Hematopoietic multipotent progenitor cell treated with erythropoietin and hydrocortisone succinate and interleukin-3 and kit ligand, for 6 days (in vitro differentiated cells): Measurements from ENCODE around the gene RPL6.
"Not testable (repeated sequence)": the region's sequence is repeated elsewhere in the genome, so short reads cannot be mapped to it uniquely, and the experiment has no call there.

ENCODE experiments used
- DNase-seq: peaks from one replicate; pipeline ENCODE4 v3.0.0-alpha.2; 2015

The RPL6 gene

DNA sequence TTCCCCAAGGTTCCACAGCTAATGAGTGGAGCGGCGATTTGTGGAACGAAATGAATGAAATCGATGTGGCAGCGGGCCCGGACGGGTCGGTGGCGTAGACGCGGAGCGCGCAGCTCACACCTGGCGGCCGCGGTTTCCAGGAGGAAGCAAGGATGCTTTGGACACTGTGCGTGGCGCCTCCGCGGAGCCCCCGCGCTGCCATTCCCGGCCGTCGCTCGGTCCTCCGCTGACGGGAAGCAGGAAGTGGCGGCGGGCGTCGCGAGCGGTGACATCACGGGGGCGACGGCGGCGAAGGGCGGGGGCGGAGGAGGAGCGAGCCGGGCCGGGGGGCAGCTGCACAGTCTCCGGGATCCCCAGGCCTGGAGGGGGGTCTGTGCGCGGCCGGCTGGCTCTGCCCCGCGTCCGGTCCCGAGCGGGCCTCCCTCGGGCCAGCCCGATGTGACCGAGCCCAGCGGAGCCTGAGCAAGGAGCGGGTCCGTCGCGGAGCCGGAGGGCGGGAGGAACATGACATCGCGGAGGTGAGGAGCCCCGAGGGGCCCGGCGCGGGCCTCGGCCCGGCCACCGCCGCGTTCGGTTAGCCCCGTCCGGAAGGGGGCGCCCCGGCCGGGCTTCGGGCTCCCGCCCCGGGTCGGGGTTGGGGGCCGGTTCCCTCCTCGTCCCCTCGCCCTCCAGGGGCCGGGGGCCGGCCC is 9.3 kb upstream of the RPL6 start, which contains the start of gene PTPN11:
Gene PTPN11 (plus strand): TSS at position 340 of the 689 bp plus-strand sequence. CDS start 165 bp downstream, at position 505.
- DNase-seq: peak; percentile 88

DNA sequence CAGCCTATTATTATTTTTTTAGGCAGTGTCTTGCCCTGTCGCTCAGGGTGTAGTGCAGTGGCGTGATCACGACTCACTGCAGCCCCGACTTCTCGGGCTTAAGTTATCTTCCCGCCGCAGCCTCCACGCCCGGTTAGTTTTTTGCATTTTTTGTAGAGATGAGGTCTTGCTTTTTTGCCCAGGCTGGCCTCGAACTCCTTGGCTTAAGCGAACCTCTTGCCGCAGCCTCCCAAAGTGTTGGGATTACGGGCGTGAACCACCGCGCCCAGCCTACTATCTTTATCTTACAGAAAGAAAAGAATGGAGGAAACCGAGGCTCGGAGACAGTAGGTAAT is 8.8 kb upstream of the RPL6 start:
- DNase-seq: peak; percentile 76

DNA sequence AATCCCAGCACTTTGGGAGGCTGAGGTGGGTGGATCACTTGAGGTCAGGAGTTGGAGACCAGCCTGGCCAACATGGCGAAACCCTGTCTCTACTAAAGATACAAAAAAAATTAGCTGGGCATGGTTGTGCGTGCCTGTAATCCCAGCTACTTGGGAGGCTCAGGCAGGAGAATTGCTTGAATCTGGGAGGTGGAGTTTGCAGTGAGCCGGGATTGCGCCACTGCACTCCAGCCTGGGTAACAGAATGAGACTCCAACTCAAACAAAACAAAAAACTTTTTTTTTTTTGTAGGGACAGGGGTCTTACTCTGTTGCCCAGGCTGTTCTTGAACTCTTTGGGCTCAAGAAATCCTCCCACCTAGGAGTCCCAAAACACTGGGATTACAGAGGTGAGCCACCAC is 6.1 kb upstream of the RPL6 start:
- DNase-seq: not testable (repeated sequence)

DNA sequence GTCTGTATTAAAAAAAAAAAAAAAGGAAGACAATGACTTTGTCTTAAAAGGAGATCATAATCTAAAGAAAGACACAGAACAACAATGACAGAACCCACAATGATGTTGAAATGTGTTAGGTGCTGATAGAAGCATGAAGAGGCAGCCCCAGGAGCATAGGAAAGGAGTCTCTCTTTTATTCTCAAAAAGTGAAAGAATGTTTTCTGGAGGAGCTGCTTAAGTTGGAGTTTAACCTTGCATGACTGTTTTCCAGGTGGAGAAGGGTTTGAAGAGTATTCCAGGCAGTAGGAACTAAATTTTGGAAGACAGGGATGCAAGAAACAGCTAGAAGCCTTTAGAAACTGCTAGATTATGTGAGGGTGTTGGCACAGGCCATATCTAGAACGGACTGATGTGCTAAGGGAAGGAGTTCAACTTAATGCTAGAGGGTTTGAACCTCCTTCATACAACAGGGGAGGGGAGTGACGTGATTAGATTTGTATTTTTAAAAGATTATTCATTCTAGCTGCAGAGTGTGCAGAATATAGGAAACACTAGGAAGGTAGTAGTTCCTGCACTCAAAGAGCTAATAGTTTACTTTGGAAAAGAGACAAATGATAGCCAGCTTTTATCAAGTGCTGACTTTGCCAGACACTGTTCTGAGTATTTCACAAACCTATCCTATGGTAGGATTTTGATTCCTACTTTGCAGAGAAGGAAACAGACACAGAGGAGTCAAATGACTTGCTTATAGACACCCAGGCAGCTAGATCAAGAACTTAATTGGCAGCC is 4.6 kb upstream of the RPL6 start:
- DNase-seq: peak; percentile 93

DNA sequence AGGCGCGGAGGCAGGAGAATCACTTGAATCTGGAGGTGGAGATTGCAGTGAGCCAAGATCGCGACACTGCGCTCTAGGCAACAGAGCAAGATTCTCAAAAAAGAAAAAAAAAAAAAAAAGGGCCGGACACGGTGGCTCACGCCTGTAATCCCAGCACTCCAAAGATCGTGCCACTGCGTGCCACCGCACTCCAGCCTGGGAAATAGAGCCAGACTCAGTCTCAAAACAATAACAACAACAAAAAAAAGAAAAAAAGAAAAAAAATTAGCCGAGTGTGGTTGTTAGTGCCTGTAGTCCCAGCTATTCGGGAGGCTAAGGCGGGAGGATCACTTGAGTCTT is 470 bp upstream of the RPL6 start:
- DNase-seq: no peak

DNA sequence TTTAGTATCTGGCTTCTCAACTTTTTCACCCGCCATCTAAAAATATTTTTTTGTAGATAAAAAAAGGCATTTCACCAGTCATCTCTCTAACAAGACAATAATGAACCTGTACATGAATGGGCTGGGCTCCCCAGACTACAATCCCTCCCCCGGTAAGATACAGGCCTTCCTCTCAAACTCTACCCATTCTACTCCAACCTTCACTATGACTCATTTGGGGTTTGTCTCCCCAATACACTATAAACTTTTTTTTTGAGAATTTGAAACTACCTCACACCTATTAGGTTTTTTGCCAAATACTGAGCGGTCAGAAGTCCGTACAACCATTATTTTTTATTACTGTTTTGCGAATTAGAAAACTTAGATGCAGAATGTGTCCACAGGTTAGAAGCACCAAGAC is 784 bp downstream of the RPL6 start:
- DNase-seq: peak; percentile 48

DNA sequence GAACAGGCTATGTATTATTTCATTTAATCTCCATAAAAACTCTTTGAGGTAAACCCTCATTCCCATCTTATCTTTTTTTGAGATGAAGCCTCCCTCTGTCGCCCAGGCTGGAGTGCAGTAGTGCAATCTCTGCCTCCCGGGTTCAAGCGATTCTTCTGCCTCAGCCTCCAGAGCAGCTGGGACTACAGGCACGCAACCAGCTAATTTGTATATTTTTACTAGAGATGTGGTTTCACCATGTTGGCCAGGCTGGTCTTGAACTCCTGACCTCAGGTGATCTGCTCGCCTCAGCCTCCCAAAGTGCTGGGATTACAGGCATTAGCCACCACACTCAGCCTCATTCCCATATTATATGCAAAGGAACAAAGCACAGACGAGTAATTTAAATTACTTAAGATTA is 1.7 kb downstream of the RPL6 start:
- not testable (repeated sequence) for DNase-seq

DNA sequence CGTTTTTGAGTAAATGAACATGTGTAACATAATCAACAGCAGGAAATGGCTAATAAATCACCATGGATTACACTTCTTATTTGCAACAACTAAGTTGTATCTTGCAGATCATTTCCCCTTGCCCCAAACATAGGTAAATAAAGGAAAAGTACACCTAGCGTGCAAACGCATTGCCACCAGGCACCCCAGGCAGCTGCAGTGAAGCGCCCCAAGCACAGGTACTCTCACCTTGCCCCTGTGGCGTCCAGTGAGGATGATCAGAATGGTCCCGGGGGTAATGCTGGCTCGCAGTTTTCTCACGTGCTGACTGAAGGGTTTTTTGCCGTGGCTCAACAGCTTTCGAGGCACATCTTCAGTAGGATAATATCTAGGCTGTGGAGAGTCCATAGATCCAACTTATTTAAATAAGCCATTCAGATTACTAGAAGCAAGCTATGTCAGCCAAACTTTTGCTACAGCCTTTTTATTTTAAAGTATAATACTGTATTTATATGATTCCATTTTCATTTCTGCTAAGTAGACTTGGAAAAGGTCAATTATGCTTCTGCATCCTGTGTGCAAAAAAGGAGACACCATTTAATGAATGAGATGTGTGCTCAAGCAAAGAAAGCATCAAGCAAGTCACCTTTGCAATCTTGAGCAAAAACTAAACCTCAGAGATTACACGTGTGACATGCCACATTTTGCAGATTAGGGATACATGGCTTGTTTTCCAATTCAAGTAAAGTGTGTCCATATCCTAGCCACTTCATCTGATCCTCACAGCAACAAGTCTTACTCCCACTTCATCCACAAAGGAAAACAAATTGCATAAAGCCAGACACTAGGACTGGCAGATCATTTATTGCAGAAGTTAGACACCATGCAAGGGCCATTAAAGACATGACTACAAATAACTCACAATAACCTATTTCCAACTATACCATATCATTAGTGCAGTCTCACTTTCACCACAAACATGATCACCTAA is 2.6 kb downstream of the RPL6 start:
- DNase-seq: no peak

DNA sequence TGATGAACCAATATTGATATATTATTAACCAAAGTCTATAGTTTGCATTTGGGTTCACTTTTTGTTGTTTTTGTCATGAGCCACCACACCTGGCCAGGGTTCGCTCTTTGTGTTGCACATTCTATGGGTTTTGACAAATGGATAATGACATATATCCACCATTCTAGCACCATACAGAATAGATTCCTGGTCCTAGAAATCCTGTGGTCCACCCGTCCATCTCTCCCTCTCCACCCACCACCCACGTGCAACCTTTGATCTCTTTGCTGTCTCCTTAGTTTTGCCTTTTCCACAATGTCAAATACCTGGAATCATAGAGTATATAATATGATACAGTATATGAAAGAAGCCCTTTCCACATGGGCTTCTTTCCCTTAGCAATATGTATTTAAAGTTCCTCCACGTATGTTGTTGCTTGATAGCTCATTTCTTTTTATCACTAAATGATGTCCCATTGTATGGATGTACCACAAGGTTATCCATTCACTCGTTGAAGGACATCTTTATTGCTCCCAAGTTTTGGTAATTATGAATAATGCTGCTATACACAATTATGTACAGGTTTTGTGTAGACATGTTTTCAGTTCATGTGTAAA is 7.4 kb downstream of the RPL6 start:
- no peak for DNase-seq

DNA sequence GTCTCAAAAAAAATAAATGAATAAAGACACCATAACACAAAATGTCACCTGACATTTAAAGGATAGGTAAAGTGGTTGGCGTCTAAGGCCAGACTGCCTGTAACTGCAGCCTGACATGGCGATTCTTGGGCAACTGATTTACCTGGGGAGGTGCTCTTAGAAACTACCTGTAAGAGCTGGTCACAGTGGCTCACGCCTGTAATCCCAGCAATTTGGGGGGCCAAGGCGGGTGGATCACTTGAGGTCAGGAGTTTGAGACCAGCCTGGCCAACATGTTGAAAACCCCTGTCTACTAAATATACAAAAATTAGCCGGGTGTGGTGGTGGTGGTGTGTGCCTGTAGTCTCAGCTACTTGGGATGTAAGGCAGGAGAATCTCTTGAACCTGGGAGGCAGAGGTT is 8.4 kb downstream of the RPL6 start:
- no peak for DNase-seq

DNA sequence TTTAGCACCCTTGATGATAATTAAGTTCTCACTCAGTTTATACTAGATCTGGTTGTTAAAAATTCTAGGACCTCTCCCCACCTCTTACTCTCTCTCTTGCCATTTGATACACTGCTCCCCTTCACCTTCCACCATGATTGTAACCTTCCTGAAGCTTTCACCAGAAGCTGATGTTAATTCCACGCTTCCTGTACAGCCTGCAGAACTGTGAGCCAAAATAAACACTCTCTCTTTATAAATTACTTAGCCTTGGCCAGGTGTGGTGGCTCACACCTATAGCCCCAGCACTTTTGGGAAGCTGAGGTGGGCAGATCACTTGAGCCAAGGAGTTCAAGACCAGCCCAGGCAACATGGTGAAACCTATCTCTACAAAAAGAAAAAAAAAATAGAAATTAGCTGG is 16.1 kb downstream of the RPL6 start:
- DNase-seq: no peak

DNA sequence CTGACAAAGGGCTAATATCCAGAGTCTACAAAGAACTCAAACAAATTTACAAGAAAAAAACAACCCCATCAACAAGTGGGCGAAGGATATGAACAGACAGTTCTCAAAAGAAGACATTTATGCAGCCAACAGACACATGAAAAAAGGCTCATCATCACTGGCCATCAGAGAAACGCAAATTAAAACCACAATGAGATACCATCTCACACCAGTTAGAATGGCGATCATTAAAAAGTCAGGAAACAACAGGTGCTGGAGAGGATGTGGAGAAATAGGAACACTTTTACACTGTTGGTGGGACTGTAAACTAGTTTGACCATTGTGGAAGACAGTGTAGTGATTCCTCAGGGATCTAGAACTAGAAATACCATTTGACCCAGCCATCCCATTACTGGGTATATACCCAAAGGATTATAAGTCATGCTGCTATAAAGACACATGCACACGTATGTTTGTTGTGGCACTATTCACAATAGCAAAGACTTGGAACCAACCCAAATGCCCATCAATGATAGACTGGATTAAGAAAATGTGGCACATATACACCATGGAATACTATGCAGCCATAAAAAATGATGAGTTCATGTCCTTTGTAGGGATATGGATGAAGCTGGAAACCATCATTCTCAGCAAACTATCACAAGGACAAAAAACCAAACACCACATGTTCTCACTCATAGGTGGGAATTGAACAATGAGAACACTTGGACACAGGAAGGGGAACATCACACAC is 19.3 kb downstream of the RPL6 start:
- not testable (repeated sequence) for DNase-seq

DNA sequence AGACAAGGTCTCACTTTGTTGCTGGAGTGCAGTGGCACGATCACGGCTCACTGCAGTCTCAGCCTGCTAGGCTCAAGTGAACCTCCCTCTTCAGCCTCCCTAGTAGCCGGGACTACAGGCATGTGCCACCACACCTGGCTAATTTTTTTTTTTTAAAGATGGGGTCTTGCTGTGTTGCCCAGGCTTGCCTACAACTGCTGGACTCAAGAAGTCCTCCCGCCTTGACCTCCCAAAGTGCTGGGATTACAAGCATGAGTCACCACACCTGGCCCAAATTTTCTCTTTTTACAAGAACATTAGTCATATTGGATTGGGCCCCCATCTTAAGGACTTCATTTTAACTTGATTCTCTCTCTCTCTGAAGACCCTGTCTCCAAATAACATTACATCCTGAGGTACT is 20.2 kb downstream of the RPL6 start:
- DNase-seq: no peak

DNA sequence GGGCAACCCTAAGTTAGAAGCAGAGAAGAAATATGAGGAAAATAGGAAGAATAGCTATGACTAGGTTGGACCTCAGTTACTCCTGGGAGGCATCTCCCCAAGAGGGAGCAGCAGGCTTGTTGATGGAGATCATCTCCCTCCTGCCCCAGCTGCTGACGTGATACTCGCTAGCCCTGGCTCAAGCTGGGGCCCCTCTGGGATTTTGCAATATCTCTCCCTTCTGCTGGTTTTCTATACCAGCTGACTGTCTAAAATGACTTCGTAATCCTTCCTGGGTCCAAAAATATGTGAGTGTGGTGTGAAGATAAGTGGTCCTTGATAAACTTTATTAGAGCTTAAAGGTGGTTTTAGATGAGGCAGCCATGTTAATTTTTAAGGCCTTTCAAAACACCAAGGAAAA is 22.7 kb downstream of the RPL6 start:
- DNase-seq: peak; percentile 85

DNA sequence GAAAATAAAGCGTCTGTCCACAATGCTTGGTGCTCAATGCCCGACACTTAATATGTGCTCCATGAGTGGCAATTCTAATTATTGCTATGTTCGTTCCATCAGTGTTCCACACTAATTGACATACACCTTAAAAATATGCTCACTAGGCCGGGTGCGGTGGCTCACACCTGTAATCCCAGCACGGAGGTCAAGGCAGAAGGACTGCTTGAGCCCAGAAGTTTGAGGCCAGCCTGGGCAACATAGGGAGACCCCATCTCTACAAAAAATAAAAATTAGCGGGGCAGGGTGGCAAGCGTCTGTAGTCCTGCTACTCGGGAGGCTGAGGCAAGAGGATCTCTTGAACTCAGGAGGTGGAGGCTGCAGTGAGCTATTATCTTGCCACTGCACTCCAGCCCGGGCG is 26.5 kb downstream of the RPL6 start:
- DNase-seq: no peak

DNA sequence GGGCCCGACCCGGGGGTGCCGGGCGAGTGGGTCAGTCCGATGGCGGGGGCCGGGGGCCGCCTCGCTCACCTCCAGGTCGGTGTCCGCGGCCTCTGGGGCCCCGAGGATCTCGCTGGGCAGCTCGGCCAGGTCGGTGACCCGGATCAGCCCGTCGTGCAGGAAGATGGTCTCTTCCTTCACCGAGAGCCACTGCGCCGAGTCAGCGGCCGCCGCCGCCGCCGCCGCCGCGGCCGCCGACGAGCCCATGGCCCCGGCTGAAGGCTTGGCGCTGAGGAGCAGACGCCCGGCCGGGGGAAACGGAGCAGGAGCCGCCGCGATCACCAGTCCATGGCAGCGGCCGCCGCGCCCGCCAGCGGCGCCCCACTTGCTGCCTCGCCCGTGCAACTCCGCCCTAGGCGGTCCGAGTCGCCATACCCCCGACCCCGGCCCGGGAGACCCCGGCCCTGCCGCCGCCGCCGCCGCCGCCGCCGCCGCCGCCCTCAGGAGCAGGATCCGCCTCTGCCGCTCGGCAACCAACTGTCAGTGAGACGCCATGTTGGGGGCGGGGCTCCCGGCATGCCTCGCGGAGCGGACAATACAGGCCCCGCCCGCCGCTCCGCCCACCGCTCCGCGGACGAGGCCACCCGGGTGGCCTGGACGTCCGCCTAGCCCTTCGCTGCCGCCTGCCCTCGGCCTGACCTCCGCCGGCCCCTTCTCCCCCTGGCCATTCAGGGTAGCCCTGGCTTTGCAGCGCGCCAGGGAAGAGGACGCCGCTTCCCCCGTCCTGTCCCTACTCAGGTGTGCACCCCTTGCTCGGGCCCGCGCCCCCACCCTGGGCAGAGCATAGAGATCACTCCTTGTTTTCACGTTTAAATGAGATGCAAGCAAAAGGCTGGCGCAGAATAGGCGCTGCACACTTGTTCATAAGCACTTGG is 27.3 kb downstream of the RPL6 start, which contains the start of gene HECTD4:
Gene HECTD4 (minus strand): TSS at position 549 of the 914 bp plus-strand sequence. CDS start 303 bp downstream, at position 246.
- DNase-seq: peak; percentile 97

DNA sequence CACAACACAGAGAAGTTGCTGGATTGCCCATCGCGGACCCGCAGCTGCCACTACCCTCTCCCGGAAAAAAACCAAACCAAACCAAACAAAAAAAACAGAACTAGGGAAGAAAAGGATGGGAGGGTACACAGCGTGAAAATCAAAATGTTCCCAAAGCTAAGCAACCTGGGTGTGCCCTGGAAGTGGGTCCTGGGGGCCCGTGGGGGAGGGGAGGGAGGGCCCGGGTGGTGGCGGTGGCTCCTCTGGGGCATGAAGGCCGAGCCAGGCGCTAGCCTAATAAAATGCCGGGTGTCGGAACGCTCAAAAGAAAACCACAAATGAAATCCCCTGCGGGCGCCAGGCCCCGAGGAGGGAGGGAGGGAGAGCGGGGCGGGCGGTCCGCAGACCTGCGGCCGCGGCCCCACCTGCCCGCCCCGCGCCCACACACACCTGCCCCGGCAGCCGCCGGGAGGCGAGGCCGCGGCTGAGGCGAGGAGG is 28.0 kb downstream of the RPL6 start:
- DNase-seq: peak; percentile 55

DNA sequence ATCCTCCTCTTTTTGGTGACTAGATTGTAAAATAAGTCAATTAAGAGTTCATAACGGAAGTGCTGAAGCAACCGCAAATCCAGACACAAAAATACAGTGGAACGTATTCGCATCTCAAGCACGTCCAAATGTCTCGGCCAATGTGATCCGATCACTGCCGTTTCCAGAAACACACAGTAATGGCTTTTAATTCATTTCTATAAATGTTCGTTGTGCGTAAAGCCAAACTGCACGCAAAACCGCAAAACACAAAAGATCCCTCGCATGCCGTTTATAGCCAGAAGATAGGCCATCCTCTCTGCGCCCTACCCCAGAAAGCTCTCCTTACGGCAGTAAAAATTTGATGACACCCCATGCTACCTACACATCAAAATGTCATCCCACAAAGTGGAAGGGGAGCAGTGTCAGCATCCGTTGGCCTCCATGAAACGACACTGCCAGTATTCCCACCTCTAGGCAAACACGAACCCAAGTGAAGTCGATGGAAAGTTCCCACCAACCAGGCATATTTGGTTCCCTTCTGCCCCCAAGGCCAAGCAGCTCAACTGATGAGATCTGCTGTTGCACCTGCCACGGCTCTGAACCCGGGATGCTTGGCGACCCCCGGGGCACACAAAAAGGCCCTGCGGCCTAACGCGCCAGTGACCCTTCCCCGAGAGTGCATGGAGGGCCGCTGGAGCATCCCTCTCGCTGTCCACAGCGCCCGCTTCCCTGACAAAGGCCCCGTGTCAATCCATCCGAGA is 28.6 kb downstream of the RPL6 start:
- no peak for DNase-seq

DNA sequence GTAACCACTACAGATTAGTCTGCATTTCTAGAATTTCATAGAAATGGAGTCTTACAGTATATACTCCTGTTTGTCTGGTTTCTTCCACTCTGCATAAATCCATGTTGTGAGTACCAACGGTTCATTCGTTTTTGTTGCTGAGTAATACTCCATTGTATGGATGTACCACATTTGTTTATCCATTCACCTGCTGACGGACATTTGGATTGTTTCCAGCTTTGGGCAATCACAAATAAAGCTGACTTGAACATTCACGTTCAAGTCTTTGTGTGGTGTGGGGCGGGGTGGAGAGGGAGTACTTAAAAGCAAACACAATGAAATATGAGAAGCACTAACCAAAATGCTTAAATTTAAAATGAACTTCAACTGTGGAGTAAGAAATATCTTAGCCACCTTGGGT is 34.3 kb downstream of the RPL6 start:
- DNase-seq: no peak

DNA sequence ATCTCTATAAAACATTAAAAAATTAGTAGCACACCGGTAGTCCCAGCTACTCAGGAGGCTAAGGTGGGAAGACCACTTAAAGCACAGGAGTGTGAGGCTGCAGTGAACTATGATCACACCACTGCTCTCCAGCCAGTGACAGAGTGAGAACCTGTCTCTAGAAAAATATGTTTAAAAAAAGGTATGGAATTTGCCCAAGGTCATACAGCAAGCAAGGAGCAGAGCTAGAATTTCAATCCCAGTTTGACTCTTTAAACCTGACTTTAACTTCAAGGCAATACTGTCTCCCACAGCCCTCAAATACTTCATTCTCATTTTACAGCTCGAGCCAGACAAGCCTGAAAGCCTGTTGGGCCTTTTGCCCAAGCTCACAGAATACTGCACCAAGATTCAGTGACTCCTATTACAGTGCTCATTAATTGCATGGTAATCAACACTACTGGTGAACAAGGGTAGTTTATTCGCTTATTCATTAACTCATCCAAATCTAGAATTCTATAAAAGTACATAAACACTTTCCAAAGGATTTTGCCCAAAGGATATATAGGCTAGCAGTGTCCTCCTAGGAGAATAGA is 35.2 kb downstream of the RPL6 start:
- no peak for DNase-seq
